ENCODE measurements around the gene CATSPERB. TPM values are rescaled to one million over a fixed set of nuclear protein-coding genes. Genes with fewer than 3 reads are reported as not detected.

Gene CATSPERB, protein sequence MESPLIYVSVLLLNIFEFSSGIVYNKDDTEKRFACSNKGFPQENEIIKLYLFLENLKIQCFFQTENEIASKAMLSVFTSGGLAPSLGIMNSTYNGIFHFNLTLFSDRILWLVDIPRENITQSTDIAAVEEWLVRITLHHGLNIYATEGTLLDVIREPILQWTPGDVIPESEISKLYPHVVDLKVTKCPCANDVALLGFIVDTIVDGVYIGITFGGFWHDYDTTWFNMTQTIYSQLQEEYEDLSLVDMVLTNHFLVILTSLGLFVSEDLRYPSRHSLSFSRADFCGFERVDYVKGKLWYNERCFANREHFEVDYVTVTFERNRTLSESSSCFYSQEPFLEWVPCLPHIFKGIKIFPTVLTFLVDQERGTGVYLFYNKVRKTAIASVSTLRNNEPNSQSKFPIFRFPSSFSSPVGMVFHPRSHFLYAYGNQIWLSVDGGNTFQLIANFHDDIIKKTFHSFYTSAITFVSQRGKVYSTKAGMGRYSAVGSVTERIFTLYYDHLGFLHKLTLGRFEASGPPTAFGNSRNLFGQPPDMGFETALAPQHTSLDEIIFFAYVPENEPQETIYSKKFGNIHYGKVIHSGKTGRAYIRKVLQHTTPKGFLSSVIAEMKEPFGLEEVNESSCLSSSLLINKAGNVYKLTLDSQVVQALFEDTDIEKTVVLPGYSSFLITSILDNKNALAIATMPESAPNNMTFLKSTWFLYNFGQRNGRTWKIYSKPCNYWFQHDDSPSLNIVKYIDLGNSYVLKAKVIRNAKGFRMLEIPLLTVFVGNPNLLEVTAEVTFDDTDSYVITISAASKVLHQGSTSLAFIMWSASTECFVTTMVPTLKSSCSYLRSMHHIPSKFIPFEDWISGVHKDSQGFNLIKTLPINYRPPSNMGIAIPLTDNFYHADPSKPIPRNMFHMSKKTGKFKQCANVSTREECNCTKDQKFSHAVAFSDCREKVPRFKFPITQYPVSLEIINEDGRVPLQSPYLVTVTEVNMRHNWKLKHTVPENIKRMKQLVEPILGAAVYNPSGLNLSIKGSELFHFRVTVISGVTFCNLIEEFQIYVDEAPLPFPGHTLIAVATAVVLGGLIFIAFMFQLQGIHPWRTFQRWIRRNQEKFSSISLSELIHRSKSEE
- total RNA-seq, result 1 to 10 TPM in 1 of 2 donors, under 1 TPM in 1; 0.50 to 1.1 TPM

DNA sequence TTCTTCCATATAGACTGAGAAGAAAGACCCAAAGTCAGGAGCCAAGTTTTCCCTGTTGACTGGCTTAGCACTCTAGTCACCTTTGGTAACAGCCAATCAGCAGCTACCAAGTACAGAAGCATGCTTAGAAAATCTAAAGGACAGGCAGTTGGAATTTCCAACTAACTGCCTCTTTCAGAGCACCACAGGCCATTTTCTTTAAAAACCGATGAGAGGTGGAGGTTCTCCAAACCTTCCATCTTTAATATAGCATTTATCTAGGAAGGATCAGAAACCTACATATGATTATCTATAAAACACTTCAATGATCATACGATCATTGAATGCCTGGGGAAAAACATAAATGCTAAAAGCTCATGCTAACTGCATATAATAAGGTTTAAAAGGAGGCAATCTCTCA lies at the start of gene CATSPERB:
Gene CATSPERB (minus strand): TSS at position 101 of the 400 bp plus-strand sequence. CDS start 2,607 bp downstream, outside the sequence.
- H3K36me3 Mint-ChIP-seq, result no peaks in the 10 kb centered on the region
- peak within 1 kb of the TSS in 1 of 2 donors; percentile 32 for H3K27ac Mint-ChIP-seq
- ATAC-seq, result no peak
- no peaks in the 10 kb centered on the region for H3K9me3 Mint-ChIP-seq
- no peak for DNase-seq (ENCODE audit: low spot score in 2 of 2)

DNA sequence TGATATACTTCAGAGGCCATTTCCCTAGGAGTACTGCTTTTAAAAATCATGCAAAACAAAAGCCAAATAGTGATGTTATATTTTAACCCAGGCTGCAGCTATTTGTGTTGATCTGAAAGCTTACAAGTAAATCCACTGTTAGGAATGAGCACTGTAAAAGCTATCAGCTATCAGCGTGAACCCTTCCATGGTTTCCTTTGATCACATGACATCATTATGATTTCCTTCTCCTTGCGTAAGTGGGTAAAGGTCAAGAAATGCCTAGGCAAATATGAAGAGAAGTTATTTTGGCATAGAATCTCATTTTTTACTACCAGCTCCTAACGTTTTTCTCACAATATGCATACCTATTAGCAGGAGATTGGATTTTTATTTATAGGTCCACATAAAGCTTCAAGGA lies 48.6 kb upstream of the CATSPERB start:
- H3K27ac Mint-ChIP-seq, result no peak overlapping the region
- no peaks in the 10 kb centered on the region for H3K36me3 Mint-ChIP-seq

DNA sequence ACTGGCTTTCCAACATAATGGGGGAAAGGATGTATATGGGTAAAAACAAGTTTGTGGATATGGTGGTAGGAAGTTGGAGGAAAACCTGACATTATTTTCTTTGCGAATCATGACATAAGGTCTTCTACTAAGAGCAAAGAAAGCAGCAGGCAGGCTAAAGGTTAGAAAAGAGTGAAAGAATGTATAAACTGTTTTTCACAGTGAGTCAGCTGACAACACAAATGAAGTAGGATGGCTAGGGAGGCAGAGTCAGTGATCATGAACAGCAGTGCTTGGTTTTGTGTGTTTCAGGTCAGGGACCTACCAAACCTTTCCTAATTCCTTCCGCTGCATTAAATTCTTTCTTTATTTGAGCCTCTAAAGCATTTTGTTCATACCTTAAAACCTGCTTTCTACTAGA lies 46.3 kb upstream of the CATSPERB start:
- ATAC-seq (no peak), DNase-seq (ENCODE audit: low spot score in 2 of 2) (no peak)
- no peak overlapping the region for H3K27ac Mint-ChIP-seq
- H3K36me3 Mint-ChIP-seq, result no peaks in the 10 kb centered on the region
- H3K9me3 Mint-ChIP-seq, result no peaks in the 10 kb centered on the region

More for the DNA sequence above, 48.6 kb upstream of the CATSPERB start:
- DNase-seq (ENCODE audit: low spot score in 2 of 2), result no peak
- ATAC-seq, result no peak
- no peaks in the 10 kb centered on the region for H3K9me3 Mint-ChIP-seq

DNA sequence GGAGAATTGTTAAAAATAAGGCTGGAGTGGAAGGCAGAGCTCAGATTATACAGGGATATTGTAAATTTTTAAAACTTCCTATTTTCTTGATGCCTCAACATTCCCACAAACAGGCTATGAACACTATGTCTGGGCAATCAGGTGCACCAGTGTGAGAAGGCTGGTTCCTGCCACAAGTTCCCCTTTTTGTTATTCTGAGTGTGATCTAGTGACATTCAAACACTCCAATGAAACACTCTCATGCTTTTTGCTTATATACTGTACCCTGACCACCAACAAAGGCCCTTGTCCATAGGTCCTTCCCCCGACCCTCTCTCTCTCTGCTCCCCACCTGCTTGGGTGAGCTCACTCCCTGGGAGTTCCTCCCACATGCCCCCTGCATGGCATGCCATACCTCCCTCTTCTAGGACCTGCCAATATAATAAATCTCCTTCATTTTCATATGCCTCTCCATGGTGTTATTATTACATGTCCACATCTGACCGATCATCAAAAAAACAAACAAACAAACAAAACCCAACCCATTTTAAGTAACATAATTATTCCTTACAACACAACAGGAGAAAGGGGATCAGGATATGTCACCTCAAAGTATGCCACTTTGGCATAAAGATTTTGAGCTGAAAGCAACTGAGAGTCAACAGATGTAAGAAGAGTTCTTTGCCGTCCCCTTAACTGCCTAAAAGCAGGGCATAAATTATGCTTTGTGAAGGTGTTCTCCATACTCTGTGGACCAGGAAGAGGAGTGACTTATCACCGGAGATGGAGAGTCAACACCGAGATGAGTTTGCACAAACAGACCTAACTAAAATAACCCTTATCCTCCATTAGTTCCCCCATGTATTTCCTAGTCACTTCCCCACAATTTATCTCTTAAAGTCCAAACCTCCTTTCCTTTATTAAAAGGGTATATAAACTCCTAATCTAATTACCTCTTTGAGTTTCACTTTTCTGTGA lies 42.5 kb upstream of the CATSPERB start:
- ATAC-seq (no peak), DNase-seq (ENCODE audit: low spot score in 2 of 2) (no peak)
- Mint-ChIP-seq H3K9me3 (no peaks in the 10 kb centered on the region), H3K27ac (peak overlapping the region; percentile 2 to 18), H3K36me3 (no peaks in the 10 kb centered on the region)

DNA sequence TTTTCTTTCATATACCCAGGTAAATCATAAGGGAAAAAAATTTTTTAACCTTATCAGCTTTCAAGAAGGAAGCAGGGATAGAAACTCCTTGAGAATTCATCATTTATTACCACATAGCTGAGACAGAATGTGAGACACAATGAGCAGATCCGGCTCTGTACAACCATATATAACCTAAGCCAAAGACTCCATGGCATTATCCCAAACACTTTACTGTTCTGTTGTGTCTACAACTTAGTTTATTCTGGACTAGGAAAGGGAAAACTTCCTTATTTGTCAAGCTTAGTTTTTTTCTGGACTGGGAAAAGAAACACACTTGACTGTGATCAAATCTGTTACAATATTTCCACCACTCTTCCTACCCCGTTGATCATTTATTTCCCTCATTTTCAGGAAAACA lies 38.3 kb upstream of the CATSPERB start:
- DNase-seq (ENCODE audit: low spot score in 2 of 2) (no peak), ATAC-seq (no peak)
- H3K27ac Mint-ChIP-seq, result no peak overlapping the region
- no peaks in the 10 kb centered on the region for H3K9me3 Mint-ChIP-seq
- H3K36me3 Mint-ChIP-seq, result no peaks in the 10 kb centered on the region

DNA sequence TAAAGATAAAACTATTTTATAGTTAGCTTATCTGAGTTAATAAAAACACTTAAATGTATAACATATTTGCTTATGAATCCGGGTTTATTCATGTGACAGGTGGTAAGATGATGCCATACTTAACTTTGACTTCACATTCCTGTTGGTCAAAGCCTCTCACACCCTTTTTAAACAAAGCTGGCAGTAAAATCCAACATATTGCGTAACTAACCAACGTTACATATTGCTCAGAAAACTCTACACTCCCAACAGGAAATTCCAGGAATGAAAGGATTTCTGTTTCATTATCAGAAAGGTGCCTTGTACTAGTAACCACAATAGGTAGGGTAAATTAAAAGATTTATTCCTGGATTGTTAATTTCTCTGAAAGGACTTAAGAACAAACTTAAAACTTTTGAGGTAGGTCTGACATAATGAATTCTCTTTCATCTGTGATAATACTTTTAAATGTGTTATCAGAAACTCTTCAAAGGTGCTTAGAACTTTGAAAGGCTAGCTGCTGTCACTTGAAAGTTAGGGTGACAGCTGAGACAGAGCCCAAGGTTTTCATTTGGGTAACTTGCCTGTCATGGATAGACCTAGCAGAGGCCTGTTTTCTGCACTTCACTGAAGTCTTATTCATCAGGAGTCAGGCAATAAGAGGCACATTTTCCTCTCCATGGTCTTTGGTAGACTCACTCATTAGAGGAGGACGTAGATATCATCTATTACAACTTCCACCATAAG lies 23.8 kb upstream of the CATSPERB start:
- H3K27ac Mint-ChIP-seq, result no peak overlapping the region
- DNase-seq (ENCODE audit: low spot score in 2 of 2) (no peak), ATAC-seq (no peak)
- H3K36me3 Mint-ChIP-seq, result peaks cover 6 to 18% of the 10 kb centered on the region in 2 donors
- H3K9me3 Mint-ChIP-seq, result peaks cover 6 to 10% of the 10 kb centered on the region in 2 donors

DNA sequence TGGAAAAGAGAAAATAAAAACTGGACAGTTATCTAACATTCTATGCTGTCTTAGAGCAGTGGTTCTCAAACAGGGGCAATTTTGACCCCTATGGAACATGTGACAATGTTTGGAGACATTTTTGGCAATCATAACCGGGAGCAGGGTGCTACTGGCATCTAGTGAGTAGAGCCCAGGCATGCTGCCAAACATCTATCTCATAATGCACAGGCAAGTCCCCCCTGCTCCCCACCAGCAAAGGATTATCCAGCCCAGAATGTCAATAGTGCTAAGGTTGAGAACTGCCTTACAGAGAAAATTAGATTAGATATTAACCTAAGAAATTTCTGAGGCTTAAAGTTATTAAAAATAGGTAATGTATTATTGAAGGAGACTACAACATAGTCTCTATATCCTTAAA lies 22.9 kb upstream of the CATSPERB start:
- Mint-ChIP-seq H3K36me3 (peaks cover 0 to 9% of the 10 kb centered on the region in 2 donors), H3K27ac (no peak overlapping the region), H3K9me3 (peaks cover 0 to 3% of the 10 kb centered on the region in 2 donors)
- DNase-seq (ENCODE audit: low spot score in 2 of 2) (no peak), ATAC-seq (no peak)

DNA sequence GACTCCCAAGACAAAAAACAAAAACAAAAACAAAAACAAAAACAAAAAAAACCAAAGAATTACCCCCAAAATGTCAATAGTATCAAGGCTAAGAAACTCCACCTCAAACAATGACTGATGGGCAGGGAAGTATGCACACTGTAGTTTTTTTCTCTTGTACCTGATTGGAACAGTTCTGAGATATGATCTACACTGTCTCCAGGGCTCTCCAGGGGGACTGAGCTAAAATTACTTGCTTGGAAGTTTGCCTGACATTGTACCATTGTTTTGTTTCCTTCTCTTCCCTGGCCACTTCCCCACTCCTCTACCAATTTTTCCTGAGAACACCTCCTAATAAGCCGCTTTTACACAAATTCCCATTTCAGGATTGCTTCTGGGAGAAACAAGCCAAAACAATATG lies 22.3 kb upstream of the CATSPERB start:
- DNase-seq (ENCODE audit: low spot score in 2 of 2) (no peak), ATAC-seq (no peak)
- Mint-ChIP-seq H3K36me3 (peaks cover 0 to 3% of the 10 kb centered on the region in 2 donors), H3K9me3 (no peaks in the 10 kb centered on the region), H3K27ac (no peak overlapping the region)

DNA sequence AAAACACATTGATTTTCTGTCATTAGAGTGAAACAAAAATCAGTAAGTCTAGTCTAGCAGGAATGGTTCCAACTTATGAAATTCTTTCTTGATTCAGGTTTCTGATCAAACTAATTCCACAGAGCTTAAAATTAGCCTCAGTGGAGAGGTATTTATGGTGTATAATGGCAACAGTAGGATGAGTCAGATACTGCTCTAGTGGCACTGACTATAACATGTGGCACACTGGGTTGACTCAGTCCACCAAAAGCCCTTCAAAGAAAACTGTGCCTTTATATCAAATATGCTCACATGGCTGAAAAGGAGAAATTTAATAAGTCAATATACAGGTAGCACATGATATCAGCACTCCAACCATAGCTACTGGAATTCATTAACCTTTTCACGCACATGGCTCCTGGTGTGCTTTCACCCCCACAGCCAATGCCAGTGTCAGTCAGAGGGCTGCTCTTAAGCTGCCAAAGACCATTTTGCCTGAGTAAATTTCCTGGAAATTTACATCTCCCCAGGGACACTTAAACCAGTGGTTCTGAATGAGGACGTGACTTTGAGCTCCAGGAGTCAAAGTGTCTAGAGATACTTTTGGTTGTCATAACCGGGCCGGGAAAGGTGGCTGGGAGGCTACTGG lies 21.7 kb upstream of the CATSPERB start:
- peak in 1 of 2 donors; percentile 49 for ATAC-seq
- DNase-seq (ENCODE audit: low spot score in 2 of 2), result no peak
- Mint-ChIP-seq H3K27ac (no peak overlapping the region), H3K36me3 (no peaks in the 10 kb centered on the region), H3K9me3 (no peaks in the 10 kb centered on the region)

DNA sequence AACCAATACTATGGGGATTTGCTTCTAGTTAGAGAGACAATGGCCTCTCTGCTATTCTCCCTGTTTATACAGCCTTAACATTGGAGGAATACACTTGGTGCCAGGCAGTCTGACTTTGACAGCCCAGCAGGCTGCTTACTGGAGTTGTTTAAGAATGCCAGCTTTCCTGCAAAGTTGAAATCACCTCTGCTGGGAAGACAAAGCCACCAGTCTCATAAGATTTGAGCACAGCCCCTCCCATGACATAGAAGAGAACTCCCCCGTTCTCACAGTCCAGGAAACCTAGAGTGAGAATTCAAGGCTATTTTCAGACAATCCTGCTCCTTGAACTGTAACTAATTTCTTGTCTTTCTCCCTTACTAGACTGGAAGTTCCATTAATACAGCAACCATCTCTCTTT lies 21.1 kb upstream of the CATSPERB start:
- no peak for DNase-seq (ENCODE audit: low spot score in 2 of 2)
- Mint-ChIP-seq H3K9me3 (no peaks in the 10 kb centered on the region), H3K36me3 (no peaks in the 10 kb centered on the region), H3K27ac (no peak overlapping the region)
- ATAC-seq, result no peak

DNA sequence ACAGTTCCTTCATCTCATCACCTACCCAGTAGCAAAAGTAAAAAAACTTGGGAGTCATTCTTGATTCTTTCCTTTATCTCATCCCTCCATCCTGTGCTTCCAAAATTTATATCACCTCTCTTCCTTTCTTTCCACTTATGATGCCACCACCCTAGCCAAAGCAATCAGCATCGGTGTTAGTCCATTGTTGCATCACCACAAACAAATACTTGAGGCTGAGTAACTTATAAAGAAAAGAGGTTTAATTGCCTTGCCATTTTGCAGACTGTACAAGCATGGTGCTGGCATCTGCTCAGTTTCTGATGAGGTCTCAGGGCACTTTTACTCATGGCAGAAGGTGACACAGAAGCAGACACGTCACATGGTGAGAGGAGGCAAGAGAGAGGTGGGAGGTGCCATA lies 19.8 kb upstream of the CATSPERB start:
- ATAC-seq (no peak), DNase-seq (ENCODE audit: low spot score in 2 of 2) (no peak)
- Mint-ChIP-seq H3K36me3 (no peaks in the 10 kb centered on the region), H3K27ac (no peak overlapping the region), H3K9me3 (no peaks in the 10 kb centered on the region)

DNA sequence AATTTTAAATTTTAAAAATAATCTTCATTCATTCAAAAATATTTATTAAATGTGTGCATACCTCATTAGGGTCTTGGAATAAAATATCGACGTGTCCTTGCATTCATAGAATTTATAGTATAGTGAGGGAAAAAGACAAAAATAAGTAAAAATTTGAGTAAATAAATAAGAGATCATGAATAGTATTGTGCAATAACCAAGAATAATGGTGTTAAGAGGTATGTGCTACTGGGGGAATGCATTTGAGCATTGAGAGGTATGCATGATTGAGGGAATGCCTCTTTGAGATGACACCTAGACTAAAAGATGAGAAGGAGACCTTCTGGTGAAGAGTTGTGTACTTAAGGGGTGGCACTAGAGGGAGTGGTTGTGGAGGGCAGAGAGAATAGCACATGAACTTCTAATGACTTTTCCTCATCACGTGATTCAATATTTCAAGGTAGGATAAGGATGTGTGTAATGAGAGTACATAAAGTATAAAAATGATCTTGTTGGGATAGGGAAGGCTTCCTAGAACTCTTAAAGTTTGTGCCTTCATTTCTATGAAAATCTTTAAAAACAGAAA lies 18.8 kb upstream of the CATSPERB start:
- Mint-ChIP-seq H3K9me3 (no peaks in the 10 kb centered on the region), H3K27ac (no peak overlapping the region), H3K36me3 (no peaks in the 10 kb centered on the region)
- DNase-seq (ENCODE audit: low spot score in 2 of 2), result no peak
- no peak for ATAC-seq

DNA sequence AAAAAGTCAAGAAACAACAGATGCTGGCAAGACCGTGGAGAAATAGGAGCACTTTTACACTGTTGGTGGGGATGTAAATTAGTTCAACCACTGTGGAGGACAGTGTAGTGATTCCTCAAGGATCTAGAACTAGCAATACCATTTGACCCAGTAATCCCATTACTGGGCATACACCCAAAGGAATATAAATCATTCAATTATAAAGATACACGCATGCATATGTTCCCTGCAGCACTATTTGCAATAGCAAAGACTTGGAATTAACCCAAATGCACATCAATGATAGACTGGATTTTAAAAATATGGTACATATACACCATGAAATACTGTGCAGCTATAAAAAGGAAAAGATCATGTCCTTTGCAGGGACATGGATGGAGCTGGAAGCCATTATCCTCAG lies 18.0 kb upstream of the CATSPERB start:
- Mint-ChIP-seq H3K27ac (no peak overlapping the region), H3K9me3 (no peaks in the 10 kb centered on the region), H3K36me3 (no peaks in the 10 kb centered on the region)
- DNase-seq (ENCODE audit: low spot score in 2 of 2) (no peak), ATAC-seq (no peak)

DNA sequence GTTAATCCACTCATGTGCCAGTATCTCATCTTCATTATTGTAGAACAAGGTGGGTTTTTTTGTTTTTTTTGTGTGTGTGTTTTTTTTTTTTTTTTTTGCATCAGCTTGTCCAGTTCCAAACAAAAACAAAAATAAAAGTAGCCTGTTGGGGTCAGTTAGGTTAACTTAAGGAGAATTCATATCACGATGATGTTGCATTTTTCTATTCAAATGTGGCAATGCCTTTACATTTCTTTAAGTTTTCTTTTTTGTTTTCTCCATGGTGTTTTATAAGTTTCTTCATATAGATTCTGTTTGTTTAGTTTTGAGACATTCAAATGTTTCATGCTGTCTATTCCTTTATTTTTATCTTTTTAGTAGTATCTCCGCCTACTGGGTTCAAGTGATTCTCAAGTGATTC lies 16.2 kb upstream of the CATSPERB start:
- no peak overlapping the region for H3K27ac Mint-ChIP-seq
- H3K9me3 Mint-ChIP-seq, result no peaks in the 10 kb centered on the region
- ATAC-seq (no peak), DNase-seq (ENCODE audit: low spot score in 2 of 2) (no peak)
- H3K36me3 Mint-ChIP-seq, result no peaks in the 10 kb centered on the region

DNA sequence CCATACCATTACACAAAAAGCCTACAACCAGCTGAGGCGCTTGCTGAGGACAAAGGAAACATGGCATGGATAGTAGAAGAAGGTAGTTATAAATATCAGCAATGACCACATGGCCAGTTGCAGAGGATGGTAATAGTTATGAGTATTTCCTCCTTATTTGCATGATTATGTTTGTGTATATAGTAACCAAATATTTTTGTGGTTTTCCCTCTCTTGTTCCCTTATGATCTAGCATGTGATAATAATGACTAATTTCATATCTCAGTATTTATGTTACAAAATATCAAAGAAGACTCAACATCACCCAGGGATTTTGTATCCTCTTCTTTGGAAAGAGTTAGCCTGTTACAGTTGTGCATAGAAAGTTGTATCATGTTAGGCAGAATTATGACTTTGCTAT lies 13.5 kb upstream of the CATSPERB start:
- no peaks in the 10 kb centered on the region for H3K9me3 Mint-ChIP-seq
- no peak overlapping the region for H3K27ac Mint-ChIP-seq
- ATAC-seq (peak in 1 of 2 donors; percentile 28), DNase-seq (ENCODE audit: low spot score in 2 of 2) (no peak)
- H3K36me3 Mint-ChIP-seq, result no peaks in the 10 kb centered on the region

Measured in activated naive CD4-positive, alpha-beta T cell treated with anti-CD3 and anti-CD28 coated beads, Interleukin-2, amount 50 U/mL, for 72 hours (primary cell).